Stimulated activated CD4-positive, alpha-beta T cell treated with anti-CD3 and anti-CD28 coated beads, Interleukin-15, amount 100 ng/mL, for 48 hours (primary cell): ENCODE measurements around the gene PHOSPHO1.

Experiments used
- DNase-seq, 2 donors: peaks; one replicate each; pipeline ENCODE4 v3.0.0-alpha.2; 2020; ENCODE audit warnings: low read depth in 2 of 2

PHOSPHO1 gene

GRCh38 chr17:49218941-49219913 is 11.4 kb downstream of the PHOSPHO1 start:
- DNase-seq: no peak

- DNase-seq: no peak
Measured at GRCh38 chr17:49217651-49218413, 12.8 kb downstream of the PHOSPHO1 start.

- DNase-seq: no peak
Measured at GRCh38 chr17:49216953-49217650, 13.5 kb downstream of the PHOSPHO1 start.

GRCh38 chr17:49216482-49216881 is 14.1 kb downstream of the PHOSPHO1 start:
- no peak for DNase-seq

GRCh38 chr17:49214676-49215360 is 15.8 kb downstream of the PHOSPHO1 start:
- no peak for DNase-seq

GRCh38 chr17:49213847-49214246 is 16.7 kb downstream of the PHOSPHO1 start:
- no peak for DNase-seq

GRCh38 chr17:49213399-49213798 is 17.2 kb downstream of the PHOSPHO1 start:
- no peak for DNase-seq

- peak; percentile 61 to 62 for DNase-seq
Measured at GRCh38 chr17:49210158-49211029, 20.2 kb downstream of the PHOSPHO1 start, which contains the start of the genes ABI3 and GNGT2. ABI3 (plus strand) TSS chr17:49210707; CDS start chr17:49210725, 18 bp downstream. GNGT2 (minus strand) TSS chr17:49210574; CDS start chr17:49207422, 3,152 bp downstream.

- no peak for DNase-seq
Measured at GRCh38 chr17:49209061-49209571, 21.5 kb downstream of the PHOSPHO1 start.

- no peak for DNase-seq
Measured at GRCh38 chr17:49204516-49204915, 26.1 kb downstream of the PHOSPHO1 start.

- DNase-seq: no peak
Measured at GRCh38 chr17:49203796-49204195, 26.8 kb downstream of the PHOSPHO1 start.

GRCh38 chr17:49201481-49201927 is 29.1 kb downstream of the PHOSPHO1 start:
- no peak for DNase-seq

GRCh38 chr17:49200423-49201083 is 30.0 kb downstream of the PHOSPHO1 start:
- no peak for DNase-seq

- DNase-seq: no peak
Measured at GRCh38 chr17:49198211-49198610, 32.4 kb downstream of the PHOSPHO1 start.

- no peak for DNase-seq
Measured at GRCh38 chr17:49197346-49197998, 33.1 kb downstream of the PHOSPHO1 start.

GRCh38 chr17:49196520-49196919 is 34.1 kb downstream of the PHOSPHO1 start:
- DNase-seq: no peak

GRCh38 chr17:49195751-49196150 is 34.8 kb downstream of the PHOSPHO1 start:
- DNase-seq: no peak

- DNase-seq: no peak
Measured at GRCh38 chr17:49194297-49194607, 36.3 kb downstream of the PHOSPHO1 start.
